ENCODE measurements around the gene ATRN.
"Not testable (repeated sequence)": the region's sequence is repeated elsewhere in the genome, so short reads cannot be mapped to it uniquely, and the experiment has no call there.

The ATRN gene

GRCh38 chr20:3470627-3471396 lies at the start of gene ATRN:
ATRN (plus strand) TSS chr20:3471018; CDS start chr20:3471108, 90 bp downstream.
- DNase-seq = peak; percentile 74 to 82 (median 80)

- DNase-seq = no peak
These were observed 48.8 kb upstream of the ATRN start for GRCh38 chr20:3421985-3422384.

GRCh38 chr20:3423126-3423525 lies 47.7 kb upstream of the ATRN start:
- no peak for DNase-seq

GRCh38 chr20:3426766-3427165 lies 44.1 kb upstream of the ATRN start:
- DNase-seq = not testable (repeated sequence)

- DNase-seq = no peak
These were observed 40.3 kb upstream of the ATRN start for GRCh38 chr20:3430376-3431069.

GRCh38 chr20:3431109-3431508 lies 39.7 kb upstream of the ATRN start:
- DNase-seq = no peak

- no peak for DNase-seq
These were observed 38.0 kb upstream of the ATRN start for GRCh38 chr20:3432844-3433243.

GRCh38 chr20:3433744-3434143 lies 37.1 kb upstream of the ATRN start:
- no peak for DNase-seq

GRCh38 chr20:3434232-3434631 lies 36.6 kb upstream of the ATRN start:
- no peak for DNase-seq

- DNase-seq = no peak
These were observed 33.8 kb upstream of the ATRN start for GRCh38 chr20:3436864-3437574.

GRCh38 chr20:3446779-3447178 lies 24.0 kb upstream of the ATRN start:
- DNase-seq = no peak

GRCh38 chr20:3447321-3447720 lies 23.5 kb upstream of the ATRN start:
- DNase-seq = no peak

GRCh38 chr20:3449319-3449718 lies 21.5 kb upstream of the ATRN start:
- DNase-seq = no peak

GRCh38 chr20:3452136-3452535 lies 18.7 kb upstream of the ATRN start:
- no peak for DNase-seq

GRCh38 chr20:3452690-3453089 lies 18.1 kb upstream of the ATRN start:
- no peak for DNase-seq

GRCh38 chr20:3454831-3455230 lies 16.0 kb upstream of the ATRN start:
- DNase-seq = no peak

GRCh38 chr20:3456648-3457047 lies 14.2 kb upstream of the ATRN start:
- no peak for DNase-seq

- no peak for DNase-seq
These were observed 10.9 kb upstream of the ATRN start for GRCh38 chr20:3459881-3460307.

- DNase-seq = no peak
These were observed 9.5 kb upstream of the ATRN start for GRCh38 chr20:3461211-3461771.

- DNase-seq = no peak
These were observed 8.7 kb upstream of the ATRN start for GRCh38 chr20:3461911-3462677.

- DNase-seq = no peak
These were observed 6.7 kb upstream of the ATRN start for GRCh38 chr20:3464166-3464565.

- no peak for DNase-seq
These were observed 5.5 kb upstream of the ATRN start for GRCh38 chr20:3465301-3465700.

- DNase-seq = no peak
These were observed 601 bp upstream of the ATRN start for GRCh38 chr20:3470208-3470626.

Data from activated CD4-positive, CD25-positive, alpha-beta regulatory T cell (primary cell).